NCI-H1105 treated with DMSO at 0.1 percent for 48 hours (cell line): ENCODE measurements around the gene FKBP5.
"Not testable (repeated sequence)": the region's sequence is repeated elsewhere in the genome, so short reads cannot be mapped to it uniquely, and the experiment has no call there.

Experiments
- DNase-seq: peaks from one replicate; lab custom pipeline; 2025; lab: John Stamatoyannopoulos, UW

FKBP5 gene

GRCh38 chr6:35583893-35584688 is 104.6 kb downstream of the FKBP5 start:
- DNase-seq, result peak; percentile 81

- DNase-seq, result no peak
These were observed 106.4 kb downstream of the FKBP5 start for GRCh38 chr6:35582315-35582714.

DNA sequence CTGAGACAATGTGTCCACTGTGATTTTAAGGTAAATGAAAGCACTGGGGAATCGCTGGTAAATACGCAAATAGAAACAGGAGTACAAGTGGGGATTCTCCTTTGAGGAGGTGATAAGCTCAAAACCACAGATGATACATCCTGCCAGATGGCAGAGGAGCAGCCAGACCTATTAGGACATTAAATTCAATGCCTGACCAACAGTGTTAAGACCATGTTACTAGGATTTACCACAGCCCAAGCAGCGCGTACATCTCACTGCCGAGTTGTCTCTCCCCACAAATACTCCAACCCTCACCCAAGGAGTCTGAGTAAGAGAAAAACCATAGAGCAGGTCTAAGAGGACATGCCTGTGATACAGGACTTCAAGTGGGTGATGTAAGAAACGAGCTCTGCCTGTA is 107.1 kb downstream of the FKBP5 start:
- DNase-seq, result no peak

- no peak for DNase-seq
These were observed 107.9 kb downstream of the FKBP5 start for GRCh38 chr6:35580836-35581235.

DNA sequence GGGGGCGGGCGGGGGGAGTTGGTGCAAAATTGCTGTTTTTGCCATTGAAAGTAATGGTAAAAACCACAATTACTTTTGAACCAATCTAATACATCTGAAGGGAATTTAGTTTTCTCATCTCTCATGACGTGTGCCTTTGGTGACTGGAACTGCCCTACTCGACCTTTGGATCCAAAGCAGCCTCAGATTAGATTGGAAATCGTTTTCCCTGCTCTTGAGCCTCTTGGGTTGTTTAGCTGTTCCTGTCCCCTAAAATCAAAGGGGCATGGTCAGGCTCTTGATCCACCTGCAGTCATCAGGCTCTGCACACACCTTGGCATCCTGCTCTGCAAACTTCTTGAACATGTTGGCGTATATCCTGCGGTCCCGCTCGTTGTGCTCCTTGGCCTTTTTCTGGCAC is 112.0 kb downstream of the FKBP5 start:
- no peak for DNase-seq

- no peak for DNase-seq
These were observed 115.1 kb downstream of the FKBP5 start for GRCh38 chr6:35573495-35574110.

DNA sequence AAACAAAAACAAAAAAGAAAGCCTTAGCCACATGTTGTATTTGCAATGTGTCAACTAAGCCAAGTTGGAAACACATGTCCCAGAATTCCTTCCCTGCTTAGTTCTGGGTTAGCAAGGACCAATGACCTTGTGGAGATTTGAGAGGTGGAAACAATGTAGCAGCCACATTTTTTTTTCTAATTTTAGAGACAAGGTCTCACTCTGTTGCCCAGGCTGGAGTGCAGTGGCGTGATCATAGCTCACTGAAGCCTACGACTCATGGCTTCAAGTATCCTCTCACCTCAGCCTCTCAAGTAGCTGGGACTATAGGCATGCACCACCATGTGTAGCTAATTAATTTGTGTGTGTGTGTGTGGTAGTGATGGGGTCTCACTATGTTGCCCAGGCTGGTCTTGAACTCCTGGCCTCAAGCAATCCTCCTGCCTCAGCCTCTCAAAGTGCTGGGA is 117.8 kb downstream of the FKBP5 start:
- DNase-seq, result not testable (repeated sequence)

GRCh38 chr6:35569011-35569461 is 119.7 kb downstream of the FKBP5 start:
- DNase-seq, result no peak

GRCh38 chr6:35566794-35567193 is 121.9 kb downstream of the FKBP5 start:
- no peak for DNase-seq

DNA sequence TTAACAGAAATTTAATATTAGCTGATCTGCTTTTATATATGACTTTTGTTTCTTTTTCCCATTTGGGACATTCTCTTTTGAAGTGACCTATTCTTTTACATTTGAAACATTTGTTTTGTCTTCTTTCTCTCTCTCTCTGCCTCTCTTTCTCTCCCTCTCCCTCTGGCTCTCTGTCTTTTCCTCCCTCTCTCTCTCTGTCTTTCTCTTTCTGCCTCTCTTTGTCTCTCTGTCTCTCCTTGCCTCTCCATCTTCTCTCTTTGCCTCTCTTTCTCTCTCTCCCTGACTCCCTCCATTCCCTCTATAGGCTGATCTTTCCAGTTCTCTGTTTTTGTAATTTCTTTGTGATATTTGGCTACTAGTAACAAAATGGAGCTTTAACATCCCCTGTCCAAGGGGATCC is 124.0 kb downstream of the FKBP5 start:
- no peak for DNase-seq

- DNase-seq, result peak; percentile 63
These were observed 126.7 kb downstream of the FKBP5 start for GRCh38 chr6:35562060-35562459.

DNA sequence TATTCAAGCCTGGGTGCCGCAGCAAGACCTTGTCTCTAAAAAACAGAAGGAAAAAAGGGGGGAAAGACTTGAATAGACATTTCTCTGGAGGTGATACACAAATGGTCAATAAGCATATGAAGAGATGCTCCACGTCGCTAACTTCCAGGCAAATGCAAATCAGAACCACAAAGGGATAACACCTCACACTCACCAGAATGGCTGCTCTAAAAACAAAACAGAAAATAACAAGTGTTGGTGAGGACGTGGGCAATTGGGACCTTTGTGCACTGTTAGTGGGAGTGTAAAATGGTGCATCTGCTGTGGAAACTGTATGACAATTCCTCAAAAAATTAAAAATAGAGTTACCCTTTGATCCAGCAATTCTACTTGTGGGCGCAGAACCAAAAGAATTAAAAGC is 127.6 kb downstream of the FKBP5 start:
- no peak for DNase-seq

- DNase-seq, result no peak
These were observed 130.1 kb downstream of the FKBP5 start for GRCh38 chr6:35558571-35558970.

GRCh38 chr6:35557239-35557638 is 131.5 kb downstream of the FKBP5 start:
- DNase-seq, result no peak

DNA sequence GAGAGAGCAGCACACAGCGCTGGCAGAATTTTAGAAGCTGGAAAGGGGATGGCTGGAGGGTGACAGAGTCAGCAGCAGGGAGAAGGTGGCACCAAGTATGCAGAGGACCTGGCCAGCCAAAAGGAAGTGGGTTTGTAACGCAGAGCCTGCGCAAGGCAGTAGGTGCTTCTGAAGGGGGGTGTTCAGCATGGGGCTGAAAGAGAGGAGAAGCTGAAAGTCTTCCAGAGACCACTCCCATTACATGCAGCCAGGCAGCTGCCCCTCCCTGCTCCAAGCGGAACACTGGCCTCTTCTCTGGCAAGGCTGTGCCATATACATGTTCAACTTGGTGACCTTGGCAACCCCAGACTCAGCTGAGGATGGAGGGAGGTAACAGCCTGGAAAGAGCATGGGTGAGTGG is 133.9 kb downstream of the FKBP5 start:
- no peak for DNase-seq

- no peak for DNase-seq
These were observed 135.4 kb downstream of the FKBP5 start for GRCh38 chr6:35553315-35553714.

DNA sequence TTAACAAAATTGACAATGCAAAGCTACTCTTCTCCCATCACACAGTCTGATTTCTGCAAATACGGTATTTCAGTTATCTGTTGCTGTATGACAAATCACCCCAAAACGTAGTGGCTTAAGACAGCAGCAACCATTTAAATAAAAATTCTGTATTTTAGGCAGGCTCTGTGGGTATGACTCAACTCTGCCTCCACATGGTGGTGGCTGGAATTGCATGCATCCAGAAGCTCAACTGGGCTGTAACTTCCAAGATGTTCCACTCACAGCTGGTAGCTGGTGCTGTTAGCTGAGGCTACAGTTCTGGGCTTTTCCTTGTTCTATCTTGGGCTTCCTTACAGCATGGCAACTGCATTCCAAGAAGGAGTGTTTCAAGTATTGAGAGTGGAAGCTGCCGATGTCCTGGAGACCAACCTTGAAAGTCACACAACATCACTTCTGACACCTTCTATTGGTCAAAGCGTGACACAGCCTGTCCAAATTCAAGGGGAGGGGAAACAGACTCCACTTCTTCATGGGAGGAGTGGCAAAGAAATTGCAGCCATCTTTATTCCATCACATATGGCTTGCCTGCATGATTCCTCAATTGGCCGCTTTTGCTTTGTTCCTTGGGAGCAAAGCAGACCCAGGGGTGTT is 136.3 kb downstream of the FKBP5 start:
- DNase-seq, result no peak

GRCh38 chr6:35550437-35550836 is 138.3 kb downstream of the FKBP5 start:
- DNase-seq, result no peak

DNA sequence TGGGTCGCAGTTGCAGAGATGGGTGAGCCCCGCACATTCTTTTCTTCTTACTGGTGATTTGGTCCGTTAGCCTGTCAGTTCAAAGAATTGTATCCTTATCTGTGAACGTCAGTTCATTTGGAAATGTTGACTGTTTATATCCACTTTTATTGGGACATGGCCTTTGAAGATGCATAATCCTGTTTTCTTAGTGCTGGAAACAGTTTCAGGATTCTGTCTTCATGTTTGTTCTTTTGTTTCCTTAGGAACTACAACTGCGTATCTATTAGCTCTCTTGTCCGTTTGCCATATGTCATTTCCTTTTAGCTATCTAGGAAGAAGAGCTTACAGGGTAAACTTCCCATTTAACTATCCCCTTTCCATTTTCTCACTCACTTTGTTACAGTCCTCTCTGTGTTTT is 141.0 kb downstream of the FKBP5 start:
- DNase-seq, result no peak

DNA sequence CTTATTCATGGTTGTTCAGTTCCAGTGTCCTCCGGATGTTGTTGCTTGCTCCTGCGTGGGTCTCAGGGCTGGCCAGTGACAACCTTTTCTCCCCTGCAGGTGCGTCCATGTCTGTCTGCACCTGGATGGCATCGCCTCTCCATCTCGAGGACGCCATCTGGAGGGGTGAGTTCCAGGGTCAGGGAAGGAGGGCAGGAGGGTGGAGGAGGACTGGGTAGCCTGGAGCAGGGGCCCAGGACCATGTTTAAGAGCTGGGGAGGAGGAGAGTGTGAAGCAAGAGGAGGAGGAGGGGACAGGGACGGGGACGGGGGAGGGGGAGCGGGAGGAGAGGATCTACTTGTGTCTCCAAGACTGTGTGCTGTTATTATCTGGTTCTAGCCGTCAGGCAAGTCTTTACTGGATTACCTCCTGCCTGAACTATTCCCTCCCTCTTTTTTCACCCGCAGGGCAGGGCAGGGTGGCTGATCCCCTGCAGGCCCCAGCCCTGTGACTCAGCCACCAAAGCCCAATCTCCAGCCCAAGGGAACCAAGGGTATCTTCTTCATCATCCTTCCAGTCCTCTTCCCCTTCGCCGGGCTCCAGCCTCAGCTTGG is 143.8 kb downstream of the FKBP5 start:
- no peak for DNase-seq

GRCh38 chr6:35543459-35544193 is 145.1 kb downstream of the FKBP5 start:
- no peak for DNase-seq

DNA sequence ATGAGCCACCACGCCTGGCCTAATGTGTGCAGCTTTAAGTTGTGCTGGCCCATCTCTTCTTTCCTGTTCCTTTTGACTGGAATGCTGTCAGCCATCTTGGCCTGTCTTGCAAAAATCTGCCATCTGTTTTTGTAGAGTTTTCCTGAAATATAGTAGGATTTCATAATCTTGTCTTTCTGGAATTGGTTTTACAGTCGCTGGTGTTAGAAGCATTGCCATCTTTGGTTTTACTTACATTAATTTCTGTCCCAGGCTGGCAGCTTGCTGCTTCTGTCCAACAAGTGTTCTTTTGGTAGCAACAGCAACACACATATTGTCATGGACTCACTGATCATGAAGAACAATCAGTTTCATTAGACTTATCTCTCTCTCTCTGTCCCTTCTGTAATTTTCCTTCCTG is 146.9 kb downstream of the FKBP5 start:
- DNase-seq, result no peak
